BLaER1 treated with 17β-estradiol and CSF1 and Interleukin-3, amounts not matched to agents 10 nM and 100 nM (cell line): ENCODE results near the gene FAM135A.
"Not testable (repeated sequence)": the region's sequence is repeated elsewhere in the genome, so short reads cannot be mapped to it uniquely, and the experiment has no call there.

ENCODE experiments used
- H3K27ac ChIP-seq, 11 experiments: shearing (Covaris generic); formaldehyde crosslinking; 2 replicates each; pipeline ENCODE4 v1.8.1; 2022
- H3K27me3 ChIP-seq, 11 experiments: shearing (Covaris generic); formaldehyde crosslinking; 2 replicates each; pipeline ENCODE4 v1.8.1; 2022
- H3K36me3 ChIP-seq, 11 experiments: shearing (Covaris generic); formaldehyde crosslinking; 2 replicates each; pipeline ENCODE4 v1.8.1; 2022
- H3K4me1 ChIP-seq, 10 experiments: shearing (Covaris generic); formaldehyde crosslinking; 2 replicates each; pipeline ENCODE4 v1.8.1; 2022
- H3K4me2 ChIP-seq, 11 experiments: shearing (Covaris generic); formaldehyde crosslinking; 2 replicates each; pipeline ENCODE4 v1.8.1; 2022
- H3K4me3 ChIP-seq, 10 experiments: shearing (Covaris generic); formaldehyde crosslinking; 2 replicates each; pipeline ENCODE4 v1.8.1; 2022
- H3K9ac ChIP-seq, 11 experiments: shearing (Covaris generic); formaldehyde crosslinking; 2 replicates each; pipeline ENCODE4 v1.8.1; 2022
- H3K9me3 ChIP-seq, 11 experiments: shearing (Covaris generic); formaldehyde crosslinking; replicated peaks in 1 of 11; 2 replicates each; pipeline ENCODE4 v1.8.1; 2022
- H4K20me1 ChIP-seq, 11 experiments: shearing (Covaris generic); formaldehyde crosslinking; 2 replicates each; pipeline ENCODE4 v1.8.1; 2022
- Cebpa-rat ChIP-seq, 11 experiments: shearing (Covaris generic); IDR thresholded peaks; 2 replicates each; pipeline ENCODE4 v1.8.1; 2022

The FAM135A gene

GRCh38 chr6:70552974-70553373 lies 139.7 kb downstream of the FAM135A start:
- no peak for TF ChIP-seq Cebpa-rat (IDR thresholded peaks at IDR 0.05)
- Histone ChIP-seq H3K4me2 (no peak overlapping the region), H3K9ac (no peak overlapping the region), H3K27ac (no peak overlapping the region), H3K9me3 (no peaks in the 10 kb centered on the region), H3K36me3 (peaks cover 0 to 24% (median 6%) of the 10 kb centered on the region in 11 experiments; a peak in 6 of 22 replicates), H3K4me1 (no peaks in the 10 kb centered on the region), H3K4me3 (no peak overlapping the region), H4K20me1 (no peaks in the 10 kb centered on the region), H3K27me3 (no peaks in the 10 kb centered on the region)

GRCh38 chr6:70557998-70558397 lies 144.7 kb downstream of the FAM135A start:
- no peak for TF ChIP-seq Cebpa-rat (IDR thresholded peaks at IDR 0.05)
- Histone ChIP-seq H3K27ac (no peak overlapping the region), H3K4me1 (no peaks in the 10 kb centered on the region), H3K9ac (no peak overlapping the region), H3K36me3 (peaks cover 0 to 29% (median 0%) of the 10 kb centered on the region in 11 experiments; a peak in 5 of 22 replicates), H3K4me3 (no peak overlapping the region), H4K20me1 (no peaks in the 10 kb centered on the region), H3K4me2 (no peak overlapping the region), H3K9me3 (no peaks in the 10 kb centered on the region), H3K27me3 (no peaks in the 10 kb centered on the region)

- not testable (repeated sequence) for H3K27me3 ChIP-seq, H3K4me2 ChIP-seq, H3K27ac ChIP-seq, H4K20me1 ChIP-seq, H3K4me3 ChIP-seq, H3K9me3 ChIP-seq, H3K9ac ChIP-seq
- peaks cover 0 to 18% (median 0%) of the 10 kb centered on the region in 11 experiments; a peak in 5 of 22 replicates for H3K36me3 ChIP-seq
- H3K4me1 ChIP-seq: peaks cover 0 to 10% (median 2%) of the 10 kb centered on the region in 10 experiments; a peak in 9 of 20 replicates
These were observed 149.1 kb downstream of the FAM135A start for GRCh38 chr6:70562401-70562800.

- no peaks in the 10 kb centered on the region for H3K27me3 ChIP-seq
- H3K36me3 ChIP-seq: peaks cover 0 to 9% (median 3%) of the 10 kb centered on the region in 11 experiments; a peak in 11 of 22 replicates
- H3K9me3 ChIP-seq: peaks cover 0 to 4% (median 2%) of the 10 kb centered on the region in 11 experiments; a peak in 10 of 22 replicates
- peaks cover 0 to 14% (median 9%) of the 10 kb centered on the region in 10 experiments; a peak in 11 of 20 replicates for H3K4me1 ChIP-seq
- H4K20me1 ChIP-seq: no peaks in the 10 kb centered on the region
- no peak overlapping the region for H3K27ac ChIP-seq
- TF ChIP-seq Cebpa-rat (IDR thresholded peaks at IDR 0.05): no peak
- no peak overlapping the region for H3K4me3 ChIP-seq
- H3K9ac ChIP-seq: no peak overlapping the region
- H3K4me2 ChIP-seq: no peak overlapping the region
These were observed 150.2 kb downstream of the FAM135A start for GRCh38 chr6:70563530-70563929.

GRCh38 chr6:70566751-70567382 lies 153.6 kb downstream of the FAM135A start, which contains the start of gene SDHAF4:
Gene SDHAF4, plus strand, starts transcription at chr6:70566930. Its CDS starts 11 bp downstream, at chr6:70566941.
- H3K4me3 ChIP-seq: peak within 1 kb of the TSS; percentile 70 to 87 (median 74)
- peak within 1 kb of the TSS; percentile 78 to 96 (median 91) for H3K27ac ChIP-seq
- H3K4me1 ChIP-seq: peaks cover 0 to 14% (median 9%) of the 10 kb centered on the region in 10 experiments; a peak in 11 of 20 replicates
- no peaks in the 10 kb centered on the region for H3K27me3 ChIP-seq
- TF ChIP-seq Cebpa-rat (IDR thresholded peaks at IDR 0.05): no peak
- peak within 1 kb of the TSS; percentile 71 to 90 (median 84) for H3K4me2 ChIP-seq
- peaks cover 0 to 26% (median 9%) of the 10 kb centered on the region in 11 experiments; a peak in 12 of 22 replicates for H3K36me3 ChIP-seq
- peaks cover 0 to 22% (median 13%) of the 10 kb centered on the region in 11 experiments; a peak in 13 of 22 replicates for H3K9me3 ChIP-seq
- peak within 1 kb of the TSS; percentile 81 to 93 (median 90) for H3K9ac ChIP-seq
- H4K20me1 ChIP-seq: no peaks in the 10 kb centered on the region

- Histone ChIP-seq H3K4me1 (0 out of 20 replicates have a peak, but pooled peaks cover 0 to 4% (median 0%) of the 10 kb centered on the region in 10 experiments), H3K4me3 (no peak overlapping the region), H3K4me2 (no peak overlapping the region), H3K27ac (no peak overlapping the region), H3K36me3 (peaks cover 0 to 28% (median 10%) of the 10 kb centered on the region in 11 experiments; a peak in 13 of 22 replicates), H3K9me3 (peaks cover 0 to 7% (median 1%) of the 10 kb centered on the region in 11 experiments; a peak in 4 of 22 replicates), H4K20me1 (no peaks in the 10 kb centered on the region), H3K9ac (no peak overlapping the region), H3K27me3 (no peaks in the 10 kb centered on the region)
- no peak for TF ChIP-seq Cebpa-rat (IDR thresholded peaks at IDR 0.05)
These were observed 161.3 kb downstream of the FAM135A start for GRCh38 chr6:70574643-70575042.

GRCh38 chr6:70575899-70576495 lies 162.7 kb downstream of the FAM135A start:
- Histone ChIP-seq H4K20me1 (no peaks in the 10 kb centered on the region), H3K4me3 (no peak overlapping the region), H3K27me3 (no peaks in the 10 kb centered on the region), H3K9ac (no peak overlapping the region), H3K4me2 (no peak overlapping the region), H3K9me3 (no peaks in the 10 kb centered on the region), H3K27ac (no peak overlapping the region), H3K36me3 (peaks cover 11 to 40% (median 17%) of the 10 kb centered on the region in 11 experiments), H3K4me1 (0 out of 20 replicates have a peak, but pooled peaks cover 0 to 4% (median 0%) of the 10 kb centered on the region in 10 experiments)
- no peak for TF ChIP-seq Cebpa-rat (IDR thresholded peaks at IDR 0.05)

- H3K27ac ChIP-seq: no peak overlapping the region
- no peak overlapping the region for H3K9ac ChIP-seq
- no peaks in the 10 kb centered on the region for H4K20me1 ChIP-seq
- no peaks in the 10 kb centered on the region for H3K9me3 ChIP-seq
- H3K27me3 ChIP-seq: no peaks in the 10 kb centered on the region
- no peak overlapping the region for H3K4me2 ChIP-seq
- TF ChIP-seq Cebpa-rat (IDR thresholded peaks at IDR 0.05): no peak
- no peaks in the 10 kb centered on the region for H3K4me1 ChIP-seq
- peaks cover 61 to 95% (median 78%) of the 10 kb centered on the region in 11 experiments for H3K36me3 ChIP-seq
- no peak overlapping the region for H3K4me3 ChIP-seq
These were observed 172.8 kb downstream of the FAM135A start for GRCh38 chr6:70586114-70586513.

GRCh38 chr6:70590400-70590799 lies 177.1 kb downstream of the FAM135A start:
- Histone ChIP-seq H4K20me1 (no peaks in the 10 kb centered on the region), H3K4me2 (no peak overlapping the region)
- TF ChIP-seq Cebpa-rat (IDR thresholded peaks at IDR 0.05): no peak

More at GRCh38 chr6:70590400-70590799, 177.1 kb downstream of the FAM135A start:
- no peak overlapping the region for H3K9ac ChIP-seq
- no peaks in the 10 kb centered on the region for H3K9me3 ChIP-seq
- no peak overlapping the region for H3K27ac ChIP-seq
- no peak overlapping the region for H3K4me3 ChIP-seq
- peaks cover 20 to 56% (median 40%) of the 10 kb centered on the region in 11 experiments; a peak in 19 of 22 replicates for H3K36me3 ChIP-seq
- H3K27me3 ChIP-seq: no peaks in the 10 kb centered on the region
- H3K4me1 ChIP-seq: no peaks in the 10 kb centered on the region
